ENCODE measurements around the gene GOLGA6A.
"Not testable (repeated sequence)": the region's sequence is repeated elsewhere in the genome, so short reads cannot be mapped to it uniquely, and the experiment has no call there.

DNA sequence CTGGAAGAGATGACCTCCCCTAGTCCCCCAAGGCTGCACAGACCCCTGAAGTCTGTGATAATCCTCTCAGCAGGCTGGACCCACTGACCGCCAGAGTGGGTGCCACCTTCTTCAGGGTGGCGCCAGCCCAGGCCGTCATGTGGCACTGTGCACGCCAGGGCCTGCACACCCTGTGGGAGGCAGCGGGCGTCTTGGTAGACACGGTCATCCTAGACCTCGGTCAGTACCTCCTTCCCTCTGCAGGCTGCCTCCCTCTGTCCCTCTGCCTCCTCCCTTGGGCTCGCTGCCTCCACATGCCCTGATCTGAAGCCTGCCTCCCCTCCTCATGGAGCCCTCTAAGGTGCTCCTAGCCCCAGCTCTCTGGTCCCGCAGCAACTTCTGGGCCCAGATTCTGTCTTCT is 13.3 kb upstream of the GOLGA6A start:
- not testable (repeated sequence) for TF ChIP-seq EZH2 (IDR thresholded peaks at IDR 0.05; ENCODE audit: borderline replicate concordance, low read length)
- TF ChIP-seq, protein P1, sequence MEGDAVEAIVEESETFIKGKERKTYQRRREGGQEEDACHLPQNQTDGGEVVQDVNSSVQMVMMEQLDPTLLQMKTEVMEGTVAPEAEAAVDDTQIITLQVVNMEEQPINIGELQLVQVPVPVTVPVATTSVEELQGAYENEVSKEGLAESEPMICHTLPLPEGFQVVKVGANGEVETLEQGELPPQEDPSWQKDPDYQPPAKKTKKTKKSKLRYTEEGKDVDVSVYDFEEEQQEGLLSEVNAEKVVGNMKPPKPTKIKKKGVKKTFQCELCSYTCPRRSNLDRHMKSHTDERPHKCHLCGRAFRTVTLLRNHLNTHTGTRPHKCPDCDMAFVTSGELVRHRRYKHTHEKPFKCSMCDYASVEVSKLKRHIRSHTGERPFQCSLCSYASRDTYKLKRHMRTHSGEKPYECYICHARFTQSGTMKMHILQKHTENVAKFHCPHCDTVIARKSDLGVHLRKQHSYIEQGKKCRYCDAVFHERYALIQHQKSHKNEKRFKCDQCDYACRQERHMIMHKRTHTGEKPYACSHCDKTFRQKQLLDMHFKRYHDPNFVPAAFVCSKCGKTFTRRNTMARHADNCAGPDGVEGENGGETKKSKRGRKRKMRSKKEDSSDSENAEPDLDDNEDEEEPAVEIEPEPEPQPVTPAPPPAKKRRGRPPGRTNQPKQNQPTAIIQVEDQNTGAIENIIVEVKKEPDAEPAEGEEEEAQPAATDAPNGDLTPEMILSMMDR (conservative IDR thresholded peaks at IDR 0.05 in 1 of 2, IDR thresholded peaks at IDR 0.05 in 1 of 2; ENCODE audit: extremely low read depth in 1 of 2, insufficient read depth in 1 of 2, low read depth in 1 of 2, low read length in 2 of 2): not testable (repeated sequence)
